ENCODE data around the gene MVB12B. TPM values are rescaled to one million over a fixed set of nuclear protein-coding genes. Genes with fewer than 3 reads are reported as not detected.

MVB12B gene
- total RNA-seq, 1 experiment from 2014 or later, result 10.9 TPM

GRCh38 chr9:126312584-126313551, 13.8 kb upstream of the MVB12B start:
- Histone ChIP-seq H3K79me2 (ENCODE audit: insufficient read depth, low read length) (no peaks in the 10 kb centered on the region), H3K9me2 (ENCODE audit: insufficient read depth) (no peaks in the 10 kb centered on the region), H3K9me3 (ENCODE audit: control insufficient read depth in 1 of 2, insufficient read depth in 1 of 2, low read depth in 1 of 2, low read length in 2 of 2) (no peaks in the 10 kb centered on the region), H3K9ac (ENCODE audit: low read length) (no peak overlapping the region), H2AFZ (ENCODE audit: low read depth, low read length, poor library complexity, severe bottlenecking) (no peak overlapping the region), H3K27me3 (ENCODE audit: insufficient read depth, low read length) (no peaks in the 10 kb centered on the region), H3K4me2 (ENCODE audit: low read length) (no peak overlapping the region), H3K27ac (ENCODE audit: low read depth, low read length) (no peak overlapping the region), H3K4me3 (replicated peaks in 1 of 2; ENCODE audit: low read depth in 1 of 2, low read length in 2 of 2) (no peak overlapping the region), H3K4me1 (ENCODE audit: control insufficient read depth in 1 of 2, insufficient read depth in 2 of 2, low read length in 2 of 2) (no peaks in the 10 kb centered on the region), H3K36me3 (ENCODE audit: control insufficient read depth in 1 of 2, insufficient read depth in 2 of 2, low read length in 2 of 2) (no peaks in the 10 kb centered on the region), H4K20me1 (ENCODE audit: insufficient read depth) (no peaks in the 10 kb centered on the region)
- no peak for DNase-seq (ENCODE audit: low read depth, low spot score)
- BruUV-seq (replicated peaks), result no TSS peak
- no peak for ATAC-seq
- ChIA-PET CTCF (no interaction called here), POLR2A (no interaction called here), RAD21 (ENCODE audit: low non-redundant PET in 1 of 2, low total read pairs in 2 of 2, uncharacterized antibody in 2 of 2, unreplicated experiment in 2 of 2) (no interaction called here)
- intact Hi-C loops (cut with micrococcal nuclease), result no loop called here
- TF ChIP-seq TCF7L2 (IDR thresholded peaks at IDR 0.05; ENCODE audit: borderline replicate concordance, extremely low read depth, insufficient read depth, insufficient read length) (no peak), CEBPB (IDR thresholded peaks at IDR 0.05; ENCODE audit: low read depth) (no peak), JUND (IDR thresholded peaks at IDR 0.05) (no peak), REST (IDR thresholded peaks at IDR 0.05; ENCODE audit: low read depth) (no peak), SP1 (IDR thresholded peaks at IDR 0.05; ENCODE audit: low read depth) (no peak), POLR2A (IDR thresholded peaks at IDR 0.05; ENCODE audit: borderline replicate concordance, extremely low read depth, insufficient read depth, insufficient read length) (no peak), EGR1 (IDR thresholded peaks at IDR 0.05; ENCODE audit: low read depth) (no peak), ELF1 (IDR thresholded peaks at IDR 0.05; ENCODE audit: borderline replicate concordance, low read depth) (no peak), MAX (IDR thresholded peaks at IDR 0.05) (no peak), CBX3 (IDR thresholded peaks at IDR 0.05; ENCODE audit: low read depth) (no peak), ATF3 (IDR thresholded peaks at IDR 0.05) (no peak), SIN3A (IDR thresholded peaks at IDR 0.05; ENCODE audit: low read depth) (no peak), EZH2 (IDR thresholded peaks at IDR 0.05) (no peak), ZFX (IDR thresholded peaks at IDR 0.05) (no peak), EZH2phosphoT487 (IDR thresholded peaks at IDR 0.05; ENCODE audit: borderline replicate concordance) (no peak), YY1 (IDR thresholded peaks at IDR 0.05; ENCODE audit: extremely low read depth, insufficient replicate concordance, low read depth, low read length) (no peak), CTCF (IDR thresholded peaks at IDR 0.05 in 2 of 3, conservative IDR thresholded peaks at IDR 0.05 in 1 of 3; ENCODE audit: borderline replicate concordance in 1 of 3, insufficient read depth in 1 of 3, low read depth in 2 of 3, low read length in 2 of 3) (no peak)

Data from HCT116 (cell line).